LoVo (cell line): ENCODE data around the gene SRBD1.
A peak's percentile ranks its signal among the peaks of the same experiment; 100 is the strongest.

ENCODE experiments used
- DNase-seq: peaks from one replicate; pipeline ENCODE4 v3.0.0-alpha.2; 2016; ENCODE audit warnings: low spot score

SRBD1 gene

DNA sequence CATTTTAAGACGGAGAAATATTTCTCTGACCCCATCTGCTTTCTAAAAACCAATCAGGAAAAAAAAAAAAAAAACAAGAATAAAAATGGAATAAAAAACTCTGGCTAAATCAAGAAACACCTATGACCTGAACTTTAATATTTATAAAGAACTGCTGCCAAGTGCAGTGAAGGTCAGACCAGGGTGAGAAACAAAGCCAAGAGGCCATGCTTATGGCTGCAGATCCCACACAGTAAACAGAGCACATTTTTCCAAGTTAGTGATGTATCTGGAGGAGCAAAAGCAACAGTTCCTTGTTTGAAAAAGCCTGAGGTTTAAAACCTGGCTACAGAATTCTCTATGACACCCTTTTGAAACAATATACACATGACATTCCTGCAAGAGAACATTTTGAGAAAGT is 242.3 kb downstream of the SRBD1 start:
- DNase-seq = no peak

DNA sequence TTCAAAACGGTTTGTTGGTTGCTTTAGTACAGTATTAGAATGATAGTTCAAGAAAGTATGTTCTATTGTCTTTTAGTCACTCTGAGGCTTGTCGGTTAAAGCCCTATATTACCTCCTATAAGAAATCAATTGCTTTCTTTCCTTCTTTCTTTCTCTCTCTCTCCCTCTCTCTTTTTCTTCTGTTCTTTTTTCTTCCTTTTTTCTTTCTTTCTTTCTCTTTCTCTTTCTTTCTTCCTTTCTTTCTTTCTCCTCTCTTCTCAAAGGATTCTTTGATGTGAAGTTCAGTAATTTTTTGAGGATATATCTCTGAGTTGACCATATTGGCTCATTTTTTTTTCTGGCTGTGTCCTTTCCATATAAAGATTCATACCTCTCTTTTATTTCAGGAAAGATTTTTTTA is 249.4 kb downstream of the SRBD1 start:
- no peak for DNase-seq

DNA sequence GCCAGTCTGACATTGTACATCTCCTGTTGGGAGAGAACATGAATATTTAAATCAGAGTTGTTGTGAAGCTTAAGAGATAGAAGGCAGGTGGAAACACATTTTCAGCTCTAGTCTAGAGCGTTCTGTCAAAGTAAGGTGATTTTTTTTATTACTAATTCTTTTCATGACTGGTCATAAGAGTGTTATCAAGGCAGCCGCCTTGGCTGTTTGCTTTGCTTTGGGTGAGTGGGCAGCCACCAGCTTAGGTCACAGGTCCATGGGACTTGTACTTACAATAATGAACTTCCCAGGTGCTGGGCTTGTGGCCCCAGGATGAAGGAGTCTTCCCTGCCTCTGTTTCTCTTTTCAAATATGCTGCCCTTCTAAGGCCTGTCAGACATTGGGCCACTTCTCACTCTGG is 256.3 kb downstream of the SRBD1 start:
- DNase-seq = no peak

DNA sequence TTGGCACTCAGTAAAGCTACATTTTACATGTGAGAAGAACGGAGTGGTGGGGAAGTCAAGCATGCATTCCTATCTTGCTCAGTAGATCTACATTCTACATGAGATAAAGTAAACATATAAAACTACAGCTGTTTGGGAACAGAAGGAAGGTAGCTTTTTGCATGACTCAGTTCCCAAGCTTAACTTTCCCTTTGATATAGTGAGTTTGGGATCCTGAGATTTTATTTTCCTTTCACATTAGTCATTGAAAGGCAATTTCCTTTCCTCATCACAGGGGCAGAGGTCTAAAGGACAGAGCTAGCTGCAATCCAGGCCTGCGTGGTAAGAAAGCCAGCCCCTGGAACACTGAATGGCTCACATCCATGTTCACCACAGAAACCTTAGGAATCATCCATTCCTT is 257.2 kb downstream of the SRBD1 start:
- DNase-seq = peak; percentile 35

DNA sequence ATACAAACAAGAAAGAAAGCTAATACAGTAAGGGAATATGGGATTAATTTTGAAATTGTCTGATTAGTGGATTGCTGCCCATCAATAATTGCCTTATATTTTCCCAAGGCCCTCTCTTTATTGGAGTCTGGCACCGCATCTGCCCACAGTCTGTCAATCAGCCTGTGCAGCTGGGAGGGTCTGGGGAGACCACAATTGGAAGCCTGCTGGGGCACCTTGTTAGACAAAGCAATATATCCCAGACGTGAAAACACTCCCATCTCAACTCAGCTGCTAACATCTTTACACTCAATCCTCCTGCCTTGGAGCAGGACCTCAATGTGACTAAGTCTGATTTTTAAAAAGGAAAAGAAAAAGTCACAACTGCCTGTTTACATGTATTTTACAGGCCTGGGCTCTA is 258.6 kb downstream of the SRBD1 start:
- no peak for DNase-seq

DNA sequence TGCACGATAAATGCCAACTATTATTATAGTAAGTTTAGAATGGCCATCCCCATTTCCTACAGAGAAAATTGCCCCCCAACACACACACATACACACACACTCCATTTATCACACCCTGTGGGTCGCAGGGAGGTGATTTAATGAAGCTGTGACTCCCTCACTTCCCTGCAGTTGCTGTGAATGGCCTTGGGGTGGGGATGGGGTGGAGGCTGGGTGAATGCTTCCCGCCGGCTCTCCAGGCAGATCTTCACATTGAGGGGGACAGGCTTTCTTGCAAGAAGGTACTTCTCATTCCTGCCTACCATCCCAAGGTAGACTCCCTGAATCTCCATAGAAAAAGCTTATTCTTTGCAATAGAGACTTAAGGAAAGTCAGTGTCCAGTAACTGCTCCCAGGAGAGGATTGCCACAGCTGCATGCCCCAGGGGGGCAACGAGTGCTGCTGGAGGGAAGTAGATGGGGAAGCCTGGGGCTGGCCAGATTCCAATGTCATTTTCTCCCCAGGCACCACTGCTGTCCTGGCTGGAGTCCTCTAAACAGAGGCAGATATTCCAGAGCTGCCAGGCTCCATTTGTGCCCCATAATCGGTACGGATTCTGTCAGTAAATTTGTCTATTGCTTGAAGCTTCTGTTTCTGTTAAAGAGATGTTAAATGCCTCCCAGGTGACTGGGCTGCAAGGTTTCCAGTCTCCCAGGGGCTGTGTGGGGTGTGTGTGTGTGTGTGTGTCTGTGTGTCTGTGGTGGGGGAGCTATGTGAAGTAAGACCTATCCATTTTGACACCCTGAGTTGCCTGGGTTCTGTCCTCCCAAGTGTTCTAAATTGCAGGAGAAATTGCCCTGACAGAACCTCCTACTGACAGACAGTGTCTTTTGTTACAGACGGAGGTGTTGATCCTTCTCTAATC is 265.5 kb downstream of the SRBD1 start:
- DNase-seq = no peak

DNA sequence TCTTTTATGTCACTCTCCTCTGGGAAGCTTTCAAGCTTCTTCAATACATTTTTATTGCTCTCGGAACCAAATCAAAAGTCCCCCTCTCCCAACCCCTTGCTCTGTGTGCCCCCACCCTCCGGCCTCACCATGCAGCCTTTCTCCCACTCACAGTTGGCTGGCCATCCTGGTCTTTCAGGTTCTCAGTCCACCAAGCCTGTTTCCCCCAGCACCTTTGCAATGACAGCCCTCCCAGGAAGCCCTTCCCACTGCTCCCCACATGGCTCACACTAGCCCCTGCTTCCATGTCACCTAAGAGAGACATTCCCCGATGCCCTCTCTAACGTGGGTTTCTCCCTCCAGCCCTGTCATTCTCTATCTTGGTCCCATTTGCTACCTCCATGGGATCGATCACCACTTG is 266.6 kb downstream of the SRBD1 start:
- DNase-seq = no peak

DNA sequence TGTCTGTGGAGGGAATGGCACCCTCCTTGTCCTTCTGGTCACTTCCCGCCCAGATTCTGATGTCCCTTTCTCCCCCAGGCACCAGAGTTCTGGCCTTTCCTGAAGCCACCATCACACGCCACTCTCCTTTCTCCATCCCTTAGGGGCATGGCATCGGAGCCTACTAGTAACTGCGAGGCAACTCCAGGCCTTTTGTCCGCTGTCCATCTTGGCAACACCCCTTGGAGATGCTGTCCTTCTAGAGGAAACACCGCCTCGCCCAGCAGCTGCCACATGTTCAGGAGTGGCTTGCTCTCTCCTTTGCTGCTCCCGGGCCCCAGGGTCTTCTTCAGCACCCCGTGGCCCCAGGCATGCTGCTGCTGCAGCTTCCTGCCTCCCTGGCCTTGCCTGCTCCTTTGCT is 267.0 kb downstream of the SRBD1 start:
- DNase-seq = no peak

DNA sequence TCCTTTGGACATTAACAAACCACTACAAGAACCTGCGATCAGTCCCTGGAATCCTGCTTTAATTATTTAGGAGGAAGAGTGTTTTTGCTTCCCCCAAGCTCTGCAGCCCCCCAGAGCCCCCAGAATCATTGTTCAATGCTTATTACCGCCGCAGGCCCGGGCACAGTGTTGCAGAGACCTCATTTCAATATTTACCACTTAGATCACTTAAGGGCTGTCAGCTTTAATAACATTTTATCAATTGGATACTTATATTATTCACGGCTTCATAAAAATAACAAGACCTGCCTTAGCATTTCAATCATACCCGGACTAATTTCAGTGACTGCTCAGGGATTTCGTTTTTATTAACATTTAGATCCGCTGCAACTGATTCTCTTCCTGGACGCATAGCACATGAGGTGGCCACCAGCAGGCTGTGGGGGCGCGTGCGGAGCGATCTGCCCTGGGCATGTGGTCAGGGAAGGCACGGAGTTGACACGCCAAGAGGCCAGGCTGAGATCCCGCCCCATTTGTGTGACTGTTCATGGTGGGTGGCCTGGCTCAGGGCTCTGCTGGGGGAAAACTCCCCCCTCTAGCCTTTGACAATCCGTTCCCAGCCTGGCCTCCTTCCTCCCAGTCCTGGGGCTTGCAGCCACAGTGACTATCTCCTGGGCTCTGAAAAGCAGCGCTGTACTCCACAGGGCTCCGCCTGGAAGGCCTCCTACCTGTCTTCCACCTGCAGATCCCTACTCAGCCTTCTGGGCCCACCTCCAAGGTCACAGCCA is 267.6 kb downstream of the SRBD1 start:
- DNase-seq = no peak

DNA sequence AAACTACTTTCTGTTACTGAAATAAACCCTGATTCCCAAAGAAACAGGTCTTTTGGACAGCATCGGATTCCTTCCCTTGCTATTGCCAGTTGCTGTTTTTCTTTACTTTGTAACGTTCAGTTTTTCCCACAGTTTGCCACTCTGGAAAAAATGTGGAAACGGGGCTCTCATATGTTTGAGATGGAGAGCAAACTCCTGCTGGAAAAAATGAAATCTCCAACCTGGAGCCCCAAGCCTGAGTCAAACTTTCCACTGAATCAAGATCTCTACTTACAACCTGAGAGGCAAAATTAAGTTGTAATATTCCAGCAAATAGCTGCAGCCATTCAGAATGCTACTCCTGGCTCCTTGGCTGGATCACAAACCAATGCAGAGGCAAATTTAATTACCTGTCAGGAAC is 270.7 kb downstream of the SRBD1 start:
- no peak for DNase-seq

DNA sequence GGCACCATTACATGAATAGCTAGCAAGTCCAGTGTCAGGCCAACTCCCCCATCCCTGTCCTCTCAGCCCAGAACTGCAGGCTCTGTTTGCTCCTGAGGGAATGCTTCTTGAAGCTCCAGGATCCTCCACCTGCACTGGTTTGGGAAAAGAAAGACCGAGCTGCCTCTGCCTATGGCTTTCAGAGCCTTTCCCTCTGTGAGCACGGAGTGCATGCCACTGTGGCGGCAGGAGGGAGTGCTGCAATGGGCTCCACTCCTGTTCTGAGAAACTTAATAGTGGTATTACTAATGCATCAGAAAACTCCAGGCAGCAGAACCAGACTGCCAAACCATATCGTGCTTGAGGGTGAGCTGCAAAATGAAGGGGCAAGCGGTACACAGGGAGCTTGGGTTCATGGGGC is 271.8 kb downstream of the SRBD1 start:
- no peak for DNase-seq
